ENCODE results near the gene UQCR11.
"Not testable (repeated sequence)": the region's sequence is repeated elsewhere in the genome, so short reads cannot be mapped to it uniquely, and the experiment has no call there.

Gene UQCR11

DNA sequence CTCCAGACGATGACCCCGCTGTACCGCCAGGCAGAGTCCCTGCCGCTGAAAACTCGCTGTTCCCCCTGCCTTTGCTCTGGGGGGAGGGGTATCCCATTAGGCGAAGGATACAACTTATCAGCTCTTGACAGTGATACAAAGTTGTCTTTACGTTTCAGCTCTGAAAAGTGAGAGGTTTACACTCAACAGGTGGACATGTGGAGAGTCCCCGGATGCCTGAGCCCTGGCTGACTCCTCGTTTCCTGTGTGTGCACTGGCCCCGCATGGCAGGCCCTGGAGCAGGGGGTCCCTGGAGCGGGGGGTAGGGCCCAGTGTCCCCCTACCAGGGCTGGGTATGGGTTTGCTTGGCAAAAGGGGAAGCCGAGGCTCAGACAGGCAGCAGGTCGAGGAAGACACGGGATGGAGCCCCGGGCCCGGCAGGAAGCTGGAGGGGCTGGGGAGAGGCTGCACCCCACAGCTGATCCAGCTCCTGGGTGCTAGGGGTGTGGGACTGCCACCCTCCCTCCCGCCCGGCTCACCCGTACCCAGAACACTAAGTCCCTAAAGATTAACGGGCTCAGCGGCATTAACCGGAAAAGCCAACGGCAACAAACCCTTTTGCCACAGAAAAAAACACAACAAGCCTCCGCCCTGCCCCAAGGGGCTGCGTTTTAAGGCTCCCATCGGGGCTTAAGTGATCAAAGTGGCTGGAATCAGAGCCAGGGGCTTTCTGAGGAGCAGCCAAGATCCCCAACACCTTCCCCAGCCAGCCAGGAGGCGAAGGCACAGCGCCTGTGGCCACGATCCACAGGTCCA, 41.6 kb upstream of the UQCR11 start:
- Mint-ChIP-seq H3K36me3 (ENCODE audit: low read depth) (peaks cover 24% of the 10 kb centered on the region), H3K4me3 (no peak overlapping the region), H3K27ac (no peak overlapping the region), H3K9me3 (no peaks in the 10 kb centered on the region), H3K4me1 (peaks cover 7% of the 10 kb centered on the region), H3K27me3 (ENCODE audit: low read depth) (no peaks in the 10 kb centered on the region)
- TF ChIP-seq, protein P1, sequence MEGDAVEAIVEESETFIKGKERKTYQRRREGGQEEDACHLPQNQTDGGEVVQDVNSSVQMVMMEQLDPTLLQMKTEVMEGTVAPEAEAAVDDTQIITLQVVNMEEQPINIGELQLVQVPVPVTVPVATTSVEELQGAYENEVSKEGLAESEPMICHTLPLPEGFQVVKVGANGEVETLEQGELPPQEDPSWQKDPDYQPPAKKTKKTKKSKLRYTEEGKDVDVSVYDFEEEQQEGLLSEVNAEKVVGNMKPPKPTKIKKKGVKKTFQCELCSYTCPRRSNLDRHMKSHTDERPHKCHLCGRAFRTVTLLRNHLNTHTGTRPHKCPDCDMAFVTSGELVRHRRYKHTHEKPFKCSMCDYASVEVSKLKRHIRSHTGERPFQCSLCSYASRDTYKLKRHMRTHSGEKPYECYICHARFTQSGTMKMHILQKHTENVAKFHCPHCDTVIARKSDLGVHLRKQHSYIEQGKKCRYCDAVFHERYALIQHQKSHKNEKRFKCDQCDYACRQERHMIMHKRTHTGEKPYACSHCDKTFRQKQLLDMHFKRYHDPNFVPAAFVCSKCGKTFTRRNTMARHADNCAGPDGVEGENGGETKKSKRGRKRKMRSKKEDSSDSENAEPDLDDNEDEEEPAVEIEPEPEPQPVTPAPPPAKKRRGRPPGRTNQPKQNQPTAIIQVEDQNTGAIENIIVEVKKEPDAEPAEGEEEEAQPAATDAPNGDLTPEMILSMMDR (IDR thresholded peaks at IDR 0.05; ENCODE audit: unreplicated experiment in 3 of 3) = no peak

DNA sequence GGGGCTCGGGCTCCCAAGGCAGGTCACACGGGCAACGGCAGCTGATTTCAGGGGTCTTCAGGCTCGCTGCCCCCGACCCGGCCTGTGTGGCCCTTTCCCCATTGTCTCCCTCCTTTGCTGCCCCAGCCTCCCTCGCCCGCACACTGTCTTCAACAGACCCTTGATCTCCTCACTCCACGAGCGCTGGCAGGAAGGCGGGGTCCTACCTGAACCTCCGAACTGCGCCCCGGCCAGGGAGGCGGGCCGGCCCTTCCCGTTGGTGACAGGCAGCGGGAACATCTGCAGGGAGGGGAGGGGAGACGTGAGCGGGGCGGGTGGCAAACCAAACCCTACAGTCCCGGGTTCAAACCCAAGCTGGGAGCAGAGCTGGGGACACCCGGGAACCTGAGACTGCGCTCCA, 40.9 kb upstream of the UQCR11 start:
- H3K27ac Mint-ChIP-seq = no peak overlapping the region
- H3K9me3 Mint-ChIP-seq = no peaks in the 10 kb centered on the region
- H3K36me3 Mint-ChIP-seq (ENCODE audit: low read depth) = peaks cover 26% of the 10 kb centered on the region
- no peak overlapping the region for H3K4me3 Mint-ChIP-seq
- H3K27me3 Mint-ChIP-seq (ENCODE audit: low read depth) = no peaks in the 10 kb centered on the region
- peaks cover 7% of the 10 kb centered on the region for H3K4me1 Mint-ChIP-seq
- TF ChIP-seq, protein P1 (IDR thresholded peaks at IDR 0.05; ENCODE audit: unreplicated experiment in 3 of 3) = no peak

DNA sequence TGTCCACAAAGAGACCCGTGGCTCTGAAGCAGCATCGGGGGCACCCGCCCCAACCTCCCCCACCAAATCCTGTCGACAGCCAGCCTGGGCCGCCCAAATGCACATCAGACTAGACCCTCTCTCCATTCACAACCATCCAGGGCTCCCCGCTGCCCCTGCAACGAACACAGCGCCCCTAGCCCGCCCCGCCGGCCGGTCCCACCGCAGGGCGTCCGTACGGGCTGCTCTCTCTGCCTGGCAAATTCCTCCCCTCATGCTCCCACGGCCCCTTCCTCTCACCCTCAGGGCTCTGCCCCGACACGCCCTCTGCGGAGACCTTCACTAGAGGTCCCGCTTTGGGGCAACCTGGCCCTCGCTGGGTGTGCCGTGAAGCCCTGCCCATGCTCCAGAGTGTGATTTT, 40.0 kb upstream of the UQCR11 start:
- H3K27ac Mint-ChIP-seq = no peak overlapping the region
- no peak overlapping the region for H3K4me3 Mint-ChIP-seq
- H3K4me1 Mint-ChIP-seq = no peaks in the 10 kb centered on the region
- H3K36me3 Mint-ChIP-seq (ENCODE audit: low read depth) = peaks cover 32% of the 10 kb centered on the region
- H3K27me3 Mint-ChIP-seq (ENCODE audit: low read depth) = no peaks in the 10 kb centered on the region
- H3K9me3 Mint-ChIP-seq = no peaks in the 10 kb centered on the region
- TF ChIP-seq, protein P1 (IDR thresholded peaks at IDR 0.05; ENCODE audit: unreplicated experiment in 3 of 3) = no peak

DNA sequence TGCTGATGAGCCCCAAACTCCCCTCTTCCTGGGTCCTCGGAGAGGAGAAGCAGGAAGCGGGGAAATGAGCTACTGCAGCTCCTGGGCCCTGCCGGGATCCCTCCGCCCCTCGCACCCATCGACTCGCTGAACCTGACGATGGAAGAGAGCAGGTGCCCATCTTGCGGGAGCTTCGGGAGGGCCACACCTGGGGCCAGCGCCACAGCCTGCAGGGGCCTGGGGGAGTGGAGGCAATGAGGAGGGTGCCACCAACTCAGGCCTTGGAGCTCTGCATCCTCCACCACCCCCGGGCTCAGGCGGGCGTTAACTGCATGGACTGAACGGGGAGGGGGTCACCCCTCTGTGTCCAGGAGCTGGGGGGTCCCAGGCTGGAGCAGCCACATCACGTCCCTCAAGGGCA, 38.8 kb upstream of the UQCR11 start:
- TF ChIP-seq, protein P1 (IDR thresholded peaks at IDR 0.05; ENCODE audit: unreplicated experiment in 3 of 3) = no peak
- Mint-ChIP-seq H3K4me1 (no peaks in the 10 kb centered on the region), H3K27ac (no peak overlapping the region), H3K36me3 (ENCODE audit: low read depth) (peaks cover 40% of the 10 kb centered on the region), H3K9me3 (no peaks in the 10 kb centered on the region), H3K27me3 (ENCODE audit: low read depth) (no peaks in the 10 kb centered on the region), H3K4me3 (no peak overlapping the region)

DNA sequence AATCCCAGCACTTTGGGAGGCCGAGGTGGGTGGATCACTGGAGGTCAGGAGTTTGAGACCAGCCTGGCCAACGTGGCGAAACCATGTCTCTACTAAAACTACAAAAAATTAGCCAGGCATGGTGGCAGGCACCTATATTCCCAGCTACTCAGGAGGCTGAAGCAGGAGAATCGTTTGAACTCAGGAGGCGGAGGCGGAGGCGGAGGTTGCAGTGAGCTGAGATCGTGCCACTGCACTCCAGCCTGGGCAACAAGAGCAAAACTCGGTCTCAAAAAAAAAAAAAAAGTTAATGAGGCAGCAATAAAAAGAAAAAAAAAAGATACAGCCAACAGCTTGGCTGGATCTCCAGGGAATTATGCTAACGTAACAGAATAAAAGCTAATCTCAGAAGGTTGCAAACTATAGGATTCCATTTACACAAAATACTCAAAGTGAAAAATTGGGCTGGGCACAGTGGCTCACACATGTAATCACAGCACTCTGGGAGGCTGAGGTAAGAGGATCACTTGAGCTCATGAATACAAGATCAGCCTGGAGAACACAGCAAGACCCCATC, 35.7 kb upstream of the UQCR11 start:
- peaks cover 67% of the 10 kb centered on the region for H3K36me3 Mint-ChIP-seq (ENCODE audit: low read depth)
- H3K9me3 Mint-ChIP-seq; H3K4me3 Mint-ChIP-seq; H3K27me3 Mint-ChIP-seq (ENCODE audit: low read depth); H3K27ac Mint-ChIP-seq; H3K4me1 Mint-ChIP-seq: not testable (repeated sequence)

DNA sequence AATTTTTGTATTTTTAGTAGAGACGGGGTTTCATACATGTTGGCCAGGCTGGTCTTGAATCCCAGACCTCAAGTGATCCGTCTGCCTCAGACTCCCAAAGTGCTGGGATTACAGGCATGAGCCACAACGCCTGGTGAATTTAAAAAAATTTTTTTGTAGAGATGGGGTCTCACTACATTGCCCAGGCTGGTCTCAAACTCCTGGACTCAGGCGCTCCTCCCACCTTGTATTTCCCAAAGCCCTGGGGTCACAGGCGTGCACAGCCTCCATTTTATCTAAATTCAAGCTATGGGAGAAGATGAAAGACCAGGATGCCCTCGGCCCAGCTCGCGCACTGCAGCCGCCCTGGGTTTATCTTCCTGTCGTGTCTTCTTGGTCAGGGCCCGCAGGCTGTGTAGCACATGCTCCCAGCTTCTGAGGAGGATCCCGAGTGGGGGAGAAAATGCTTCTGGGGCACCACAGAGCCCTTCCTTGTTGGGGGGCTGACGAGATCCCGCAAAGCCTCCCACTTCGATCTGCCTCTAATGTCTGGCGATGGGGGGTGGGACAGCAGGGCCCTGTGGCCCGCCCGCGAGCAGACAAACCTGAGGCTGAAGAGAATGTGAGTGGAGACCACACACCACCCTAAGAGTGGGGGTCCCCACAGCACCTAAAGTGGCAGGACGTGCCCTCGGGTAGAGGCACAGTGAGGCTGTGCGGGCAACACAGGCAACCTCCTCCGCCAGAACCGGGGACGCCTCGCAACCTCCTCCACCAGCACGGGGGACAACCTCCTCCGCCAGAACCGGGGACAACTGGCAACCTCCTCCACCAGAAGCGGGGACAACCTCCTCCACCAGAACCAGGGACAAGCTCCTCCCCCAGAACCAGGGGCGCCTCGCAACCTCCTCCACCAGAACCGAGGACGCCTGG, 31.3 kb upstream of the UQCR11 start:
- Mint-ChIP-seq H3K27me3 (ENCODE audit: low read depth) (no peaks in the 10 kb centered on the region), H3K4me1 (no peaks in the 10 kb centered on the region), H3K9me3 (no peaks in the 10 kb centered on the region), H3K36me3 (ENCODE audit: low read depth) (peaks cover 71% of the 10 kb centered on the region), H3K4me3 (no peak overlapping the region), H3K27ac (no peak overlapping the region)
- TF ChIP-seq, protein P1 (IDR thresholded peaks at IDR 0.05; ENCODE audit: unreplicated experiment in 3 of 3) = no peak
